BJ (cell line): ENCODE results near the gene PDGFD. TPM values are rescaled to one million over a fixed set of nuclear protein-coding genes. Genes with fewer than 3 reads are reported as not detected.

ENCODE experiments used
- CTCF ChIA-PET: fragments of 350-600 bp; formaldehyde crosslinking; extraction: SDS; loops from one replicate; lab custom pipeline; 2021; ENCODE audit warnings: antibody characterized with exemption, inconsistent platforms; lab: Yijun Ruan, JAX
- POLR2A ChIA-PET: fragments of 300-600 bp; sonication (Branson Sonifier 250); formaldehyde crosslinking; extraction: SDS; loops from one replicate; lab custom pipeline; 2021; ENCODE audit warnings: antibody characterized with exemption; lab: Charles Lee
- DNase-seq: peaks from one replicate; pipeline ENCODE4 v3.0.0-alpha.2; 2011; ENCODE audit warnings: low read depth
- H3K27me3 ChIP-seq: 2 replicates; pipeline ENCODE4 v1.6.0; 2011; ENCODE audit warnings: low read length; ENCODE audit not compliant: control insufficient read depth, insufficient read depth
- H3K36me3 ChIP-seq: 2 replicates; pipeline ENCODE4 v1.5.1; 2011; ENCODE audit warnings: low read length; ENCODE audit not compliant: control insufficient read depth, insufficient read depth
- H3K4me3 ChIP-seq: 2 replicates; pipeline ENCODE4 v1.5.1; 2011; ENCODE audit warnings: low read depth, mild to moderate bottlenecking, control low read depth, low read length
- CTCF ChIP-seq: IDR thresholded peaks from 2 replicates; pipeline ENCODE4 v1.5.1; 2011; ENCODE audit warnings: low read depth, mild to moderate bottlenecking, control low read depth, inconsistent platforms, low read length, moderate library complexity; ENCODE audit not compliant: insufficient read depth
- polyA plus RNA-seq: library from polyadenylated mRNA; depleted of rRNA; stranded (reverse); fragments of >200 nt; gene quantifications from 2 replicates; pipeline ENCODE4 v1.2.3, GENCODE V29; 2011; rRNA removed

Gene PDGFD
- polyA plus RNA-seq, 1 experiment = 0.72 TPM

- no peak for DNase-seq
- no peak for TF ChIP-seq CTCF
- Histone ChIP-seq H3K36me3 (no peaks in the 10 kb centered on the region), H3K27me3 (no peaks in the 10 kb centered on the region), H3K4me3 (no peak overlapping the region)
- CTCF ChIA-PET = no interaction called here
- POLR2A ChIA-PET = no interaction called here
Measured at GRCh38 chr11:103862802-103863174, 301.2 kb downstream of the PDGFD start.

GRCh38 chr11:103862094-103862801 lies 301.7 kb downstream of the PDGFD start:
- no peak for DNase-seq
- ChIA-PET CTCF (interaction anchor here (0.5 to 0.8 kb wide), 2 partner anchors 10 to 77 kb away, joined by 3 read pairs; no protein-coding TSS in a partner anchor), POLR2A (no interaction called here)
- Histone ChIP-seq H3K27me3 (no peaks in the 10 kb centered on the region), H3K4me3 (no peak overlapping the region), H3K36me3 (no peaks in the 10 kb centered on the region)
- TF ChIP-seq CTCF = no peak

Other genes starting within 250 kb of the PDGFD start
- not detected in 2 replicates for gene DDI1, start 127.5 kb downstream of the PDGFD start, polyA plus RNA-seq